HG03045 (cell line): Measurements from ENCODE around the gene TSHZ2.
"Not testable (repeated sequence)": the region's sequence is repeated elsewhere in the genome, so short reads cannot be mapped to it uniquely, and the experiment has no call there.

ENCODE experiments used
- ATAC-seq: cut with Tn5 transposase; IDR thresholded peaks from one replicate; pipeline ENCODE4 v1.9.1; 2021; ENCODE audit warnings: mild to moderate bottlenecking, moderate library complexity; ENCODE audit not compliant: unreplicated experiment

Gene TSHZ2

GRCh38 chr20:53523615-53524014 lies 551.5 kb downstream of the TSHZ2 start:
- ATAC-seq: not testable (repeated sequence)

DNA sequence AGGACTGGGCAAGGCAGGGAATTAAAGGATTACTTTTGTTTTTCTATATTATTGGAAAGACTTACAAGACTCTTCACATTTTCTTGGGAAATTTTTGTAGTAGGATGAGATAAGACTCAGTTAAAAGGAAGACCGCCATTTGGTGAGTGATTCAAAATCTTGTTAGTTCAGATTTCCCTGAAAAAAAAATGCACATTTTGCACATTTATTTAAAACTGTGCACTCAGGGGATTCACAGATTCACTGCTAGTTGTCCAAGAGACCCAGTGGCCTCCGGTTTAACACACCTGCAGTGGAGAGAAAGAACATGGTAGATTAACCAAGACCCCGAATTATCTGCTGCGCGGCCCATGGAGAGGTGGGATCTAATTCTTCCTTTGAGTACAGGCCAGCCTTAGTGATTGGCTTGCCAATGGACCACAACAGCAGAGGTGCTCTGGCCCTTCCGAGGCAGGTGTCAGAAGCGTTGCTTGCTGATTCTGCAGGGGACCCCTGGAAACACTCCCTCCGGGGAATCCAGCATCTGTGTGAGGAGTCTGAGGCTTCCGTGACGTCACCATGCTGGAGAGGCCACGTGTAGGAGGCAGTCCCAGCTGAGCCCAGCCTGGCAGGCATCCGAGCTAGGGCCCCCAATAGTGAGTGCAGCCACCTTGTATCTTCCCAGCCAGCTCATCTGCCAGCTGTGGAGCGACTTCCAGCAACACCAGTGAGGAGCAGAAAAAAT lies 552.6 kb downstream of the TSHZ2 start:
- ATAC-seq: no peak

- ATAC-seq: no peak
Observed at GRCh38 chr20:53527196-53527595, 555.0 kb downstream of the TSHZ2 start.

- no peak for ATAC-seq
Observed at GRCh38 chr20:53529658-53530057, 557.5 kb downstream of the TSHZ2 start.

GRCh38 chr20:53530440-53530839 lies 558.3 kb downstream of the TSHZ2 start:
- no peak for ATAC-seq

GRCh38 chr20:53532654-53533312 lies 560.6 kb downstream of the TSHZ2 start:
- ATAC-seq: not testable (repeated sequence)

GRCh38 chr20:53533500-53533899 lies 561.3 kb downstream of the TSHZ2 start:
- ATAC-seq: no peak

GRCh38 chr20:53534037-53534436 lies 561.9 kb downstream of the TSHZ2 start:
- ATAC-seq: no peak

DNA sequence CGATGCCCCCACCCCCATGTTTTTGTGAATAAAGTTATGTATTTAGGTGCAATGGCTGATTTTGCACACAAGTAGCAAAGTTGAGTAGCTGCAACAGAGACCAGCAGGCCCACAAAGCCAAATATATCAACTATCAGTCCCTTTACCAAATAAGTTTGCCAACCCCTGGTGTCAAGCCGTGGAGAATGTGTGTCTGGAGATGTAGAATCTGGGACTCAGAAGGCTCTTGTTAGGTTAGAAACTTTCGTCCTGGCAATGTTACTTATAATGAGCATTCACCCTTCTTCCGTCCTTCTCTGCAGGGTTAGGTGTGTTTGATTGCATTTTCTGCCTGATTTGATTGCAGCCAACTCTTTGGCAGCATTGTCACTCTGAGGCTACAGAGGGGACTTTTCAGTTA lies 563.7 kb downstream of the TSHZ2 start:
- no peak for ATAC-seq

DNA sequence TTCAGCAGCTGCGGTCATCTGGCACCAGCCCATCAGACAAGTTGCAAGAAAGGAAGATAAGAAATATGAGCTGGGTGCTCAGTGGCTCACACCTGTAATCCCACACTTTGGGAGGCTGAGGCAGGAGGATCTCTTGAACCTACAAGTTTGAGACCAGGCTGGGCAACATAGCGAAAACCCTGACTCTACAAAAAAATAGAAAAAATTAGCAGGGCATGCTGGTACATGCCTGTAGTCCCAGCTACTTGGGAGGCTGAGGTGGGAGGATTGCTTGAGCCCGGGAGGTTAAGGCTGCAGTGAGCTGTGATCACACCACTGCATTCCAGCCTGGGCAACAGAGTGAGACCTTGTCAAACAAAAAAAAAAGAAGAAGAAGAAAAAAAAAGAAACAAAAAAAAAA lies 564.2 kb downstream of the TSHZ2 start:
- not testable (repeated sequence) for ATAC-seq

DNA sequence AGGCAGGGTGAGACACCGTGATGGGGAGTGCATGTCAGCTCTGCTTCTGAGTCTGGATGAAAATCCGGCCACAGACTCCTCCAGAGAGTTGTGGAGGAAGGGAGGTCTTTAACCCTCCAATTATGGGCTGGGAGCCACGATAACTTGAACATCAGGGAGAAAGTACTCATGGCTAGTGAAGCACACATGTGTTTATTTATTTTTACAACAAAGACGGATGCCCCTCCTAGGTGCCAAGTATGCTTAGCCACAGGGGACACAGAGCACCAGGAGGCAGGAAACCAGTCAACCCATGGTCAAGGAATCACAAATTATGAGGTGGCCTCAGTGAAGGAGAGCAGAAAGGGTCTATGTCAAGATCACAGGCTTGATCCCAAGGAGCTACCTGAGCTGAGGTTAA lies 567.4 kb downstream of the TSHZ2 start:
- no peak for ATAC-seq
